Spinal cord (tissue), 10 donors: ENCODE measurements around the gene RBP2. TPM values are rescaled to one million over a fixed set of nuclear protein-coding genes. Genes with fewer than 3 reads are reported as not detected.

ENCODE experiments used
- DNase-seq, 6 donors: peaks; one replicate each; pipeline versions ENCODE4 v3.0.0 to v3.0.0-alpha.2; 2013 to 2015; ENCODE audit warnings: low spot score in 6 of 6, low read depth in 4 of 6
- H3K27ac ChIP-seq: one replicate; pipeline ENCODE4 v1.5.1; 2013; ENCODE audit warnings: low read depth, low read length, control low read depth
- H3K27me3 ChIP-seq: one replicate; pipeline ENCODE4 v1.6.1; 2013; ENCODE audit warnings: low read length; ENCODE audit not compliant: control insufficient read depth, insufficient read depth
- H3K36me3 ChIP-seq: one replicate; pipeline ENCODE4 v1.6.1; 2013; ENCODE audit warnings: low read length; ENCODE audit not compliant: control insufficient read depth, insufficient read depth
- H3K4me1 ChIP-seq: one replicate; pipeline ENCODE4 v1.6.1; 2013; ENCODE audit warnings: low read length; ENCODE audit not compliant: control insufficient read depth, insufficient read depth
- H3K4me3 ChIP-seq: one replicate; pipeline ENCODE4 v1.5.1; 2013; ENCODE audit warnings: low read depth, low read length, control low read depth
- H3K9me3 ChIP-seq: one replicate; pipeline ENCODE4 v1.6.1; 2013; ENCODE audit warnings: low read length; ENCODE audit not compliant: control insufficient read depth, insufficient read depth
- WGBS: methylation state at CpG from one replicate; pipeline ENCODE4 v1.1.5; 2013; ENCODE audit warnings: missing lambda C conversion rate; ENCODE audit not compliant: insufficient coverage; 5-methylcytosine and 5-hydroxymethylcytosine counted together
- polyA plus RNA-seq, 2 donors: library from polyadenylated mRNA; unstranded; fragments of 120-200 nt; gene quantifications; one replicate each; pipeline ENCODE4 v1.2.1, GENCODE V29; 2013; ENCODE audit not compliant: insufficient read length in 2 of 2
- total RNA-seq, 2 donors: library from RNA; depleted of rRNA in 1 of 2; stranded (reverse); fragments of 120-200 nt in 1 of 2; fragments of >200 nt in 1 of 2; gene quantifications; one replicate each; pipeline versions ENCODE4 v1.2.3 to v1.2.4, GENCODE V29; 2013 to 2014
- donor health status: healthy.

Gene RBP2
- total and polyA plus RNA-seq, 4 donors, result 0.23 to 0.38 TPM; not detected in 2

DNA sequence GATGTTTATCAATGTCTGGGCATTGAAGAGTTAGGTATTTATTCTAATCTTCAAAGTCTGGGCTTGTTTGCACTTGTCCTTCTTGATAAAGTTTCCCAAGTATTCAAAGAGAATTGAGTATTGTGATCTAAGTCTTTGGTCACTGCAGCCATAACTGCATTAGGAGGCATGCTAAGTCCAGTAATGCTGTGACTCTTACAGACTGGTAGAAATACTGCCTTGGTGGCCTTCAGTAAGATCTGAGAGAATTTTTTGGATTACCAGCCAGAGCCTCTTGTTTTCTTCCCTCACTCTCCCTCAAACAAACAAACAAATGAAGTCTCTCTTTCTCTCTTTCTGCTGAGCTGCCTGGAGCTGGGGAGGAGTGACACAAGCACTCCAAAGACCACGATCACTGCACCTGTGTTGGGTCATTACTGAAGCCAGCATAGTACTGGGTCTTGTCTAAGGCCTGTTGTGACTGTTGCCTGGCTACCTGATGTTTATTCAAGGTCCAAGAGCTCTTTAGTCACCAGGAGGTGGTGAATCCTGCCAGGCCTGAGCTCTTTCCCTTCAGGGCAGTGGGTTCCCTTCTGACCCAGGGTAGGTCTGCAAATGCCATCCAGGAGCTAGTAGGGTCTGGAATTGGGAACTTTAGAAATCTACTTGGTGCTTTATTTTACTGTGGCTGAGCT, 14.8 kb upstream of the RBP2 start:
- Histone ChIP-seq H3K9me3 (peaks cover 3% of the 10 kb centered on the region), H3K36me3 (no peaks in the 10 kb centered on the region), H3K4me3 (no peak overlapping the region), H3K27ac (no peak overlapping the region), H3K27me3 (no peaks in the 10 kb centered on the region), H3K4me1 (no peaks in the 10 kb centered on the region)
- no CpG with 5 or more reads among the region's 1 CpG for WGBS
- DNase-seq, result no peak

DNA sequence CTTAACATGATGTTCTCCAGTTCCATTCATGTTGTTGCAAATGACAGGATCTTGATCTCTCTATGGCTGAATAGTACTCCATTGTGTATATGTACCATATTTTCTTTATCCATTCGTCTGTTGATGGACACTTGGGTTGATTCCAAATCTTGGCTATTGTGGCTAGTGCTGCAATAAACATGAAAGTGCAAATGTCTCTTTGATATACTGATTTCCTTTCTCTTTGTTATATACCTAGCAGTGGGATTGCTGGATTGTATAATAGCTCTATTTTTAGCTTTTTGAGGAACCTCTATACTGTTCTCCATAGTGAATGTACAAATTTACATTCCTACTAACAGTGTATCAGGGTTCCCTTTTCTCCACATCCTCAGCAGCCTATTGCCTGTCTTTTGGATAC, 5.9 kb upstream of the RBP2 start:
- DNase-seq, result no peak
- Histone ChIP-seq H3K4me3 (no peak overlapping the region), H3K36me3 (peaks cover 2% of the 10 kb centered on the region), H3K27ac (no peak overlapping the region), H3K9me3 (no peaks in the 10 kb centered on the region), H3K27me3 (no peaks in the 10 kb centered on the region), H3K4me1 (no peaks in the 10 kb centered on the region)
- no CpG with 5 or more reads among the region's 1 CpG for WGBS

DNA sequence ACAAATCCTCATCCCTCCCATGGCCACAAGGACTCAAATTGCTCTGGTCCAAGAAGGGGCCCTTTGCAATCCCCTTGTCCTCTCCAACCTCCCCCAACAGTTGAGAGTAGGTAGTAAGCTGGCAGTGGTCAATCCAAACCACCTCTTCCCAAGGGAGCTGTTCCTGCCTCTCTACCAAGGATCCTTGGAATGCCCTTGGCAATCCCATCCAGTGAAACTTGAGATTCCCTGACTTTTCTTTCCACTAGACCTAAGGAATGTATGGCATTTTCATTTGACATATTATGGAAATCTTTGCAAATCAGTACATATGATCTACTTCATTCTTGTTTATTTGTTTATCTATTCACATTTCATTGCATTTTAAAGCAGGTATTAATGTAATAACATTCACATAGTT, 4.8 kb upstream of the RBP2 start:
- DNase-seq, result no peak
- Histone ChIP-seq H3K9me3 (no peaks in the 10 kb centered on the region), H3K36me3 (peaks cover 2% of the 10 kb centered on the region), H3K27me3 (no peaks in the 10 kb centered on the region), H3K4me3 (no peak overlapping the region), H3K4me1 (no peaks in the 10 kb centered on the region), H3K27ac (no peak overlapping the region)

DNA sequence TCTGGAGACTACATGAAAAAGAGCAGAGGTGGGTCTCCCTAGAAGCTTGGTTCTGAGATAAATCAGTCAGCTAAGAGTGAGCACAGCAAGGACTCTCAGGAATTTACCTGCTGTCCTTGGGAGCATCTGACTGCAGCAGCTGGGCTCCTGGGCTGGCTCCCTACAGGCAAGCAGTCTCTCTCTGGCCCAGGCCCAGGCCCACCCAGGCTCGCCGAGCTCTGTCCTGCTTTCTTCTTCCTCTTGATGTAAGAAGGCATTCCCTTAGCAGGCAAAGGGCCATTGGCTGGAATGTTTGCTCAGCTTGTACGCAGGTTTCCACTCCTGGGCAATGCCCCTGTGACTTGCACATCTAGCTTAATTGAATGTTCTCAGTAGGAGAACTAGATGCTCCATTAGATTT, 4.3 kb upstream of the RBP2 start:
- H3K27me3 ChIP-seq, result no peaks in the 10 kb centered on the region
- WGBS, result 100% methylated on average over 3 of the region's 3 CpGs
- no peak for DNase-seq
- H3K9me3 ChIP-seq, result no peaks in the 10 kb centered on the region
- H3K36me3 ChIP-seq, result peaks cover 2% of the 10 kb centered on the region
- H3K4me1 ChIP-seq, result no peaks in the 10 kb centered on the region
- no peak overlapping the region for H3K4me3 ChIP-seq
- no peak overlapping the region for H3K27ac ChIP-seq

DNA sequence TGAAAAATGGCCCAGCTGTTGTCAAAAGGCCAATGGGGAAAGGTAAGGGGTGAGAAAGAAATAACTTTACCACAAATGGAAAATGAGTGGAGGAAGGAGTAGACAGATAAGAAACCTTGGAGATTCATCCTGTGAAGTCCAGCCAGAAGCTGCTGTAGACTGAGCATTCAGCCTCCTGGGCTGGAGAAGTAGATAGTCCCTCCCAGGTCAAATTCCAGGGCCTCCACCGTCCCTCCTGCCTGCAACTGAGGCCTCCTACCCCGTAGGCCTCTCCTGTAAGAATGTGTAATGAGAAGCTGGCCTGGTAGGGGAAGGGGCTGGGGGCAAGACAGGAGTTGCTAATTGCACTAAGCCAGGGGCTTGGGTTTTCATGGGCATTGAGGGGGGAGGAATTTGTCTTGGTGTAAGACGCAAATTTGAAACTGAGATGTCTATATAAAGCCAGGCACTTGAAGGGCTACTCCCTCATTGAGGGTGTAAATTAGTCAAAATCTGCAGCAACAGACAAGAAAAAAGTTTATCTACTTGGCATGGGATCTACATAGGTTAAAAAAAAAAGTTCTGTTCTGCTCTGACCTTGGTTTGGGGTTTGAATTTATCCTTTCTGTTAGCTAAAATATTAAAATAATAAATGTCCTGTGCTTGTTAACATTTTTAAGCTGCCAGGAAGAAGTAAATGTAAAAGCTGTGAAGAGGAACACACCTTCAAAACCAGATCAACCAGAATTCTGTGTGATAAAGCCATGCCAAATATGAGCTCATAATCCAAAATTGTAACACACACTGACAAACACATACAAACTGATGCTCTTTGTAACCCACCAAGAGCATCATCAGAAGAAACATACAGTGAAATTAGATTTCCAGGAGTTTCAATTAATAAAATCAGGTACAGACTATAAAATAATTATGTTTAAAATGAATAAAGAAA, 1.7 kb upstream of the RBP2 start:
- no peak for DNase-seq
- Histone ChIP-seq H3K27ac (no peak overlapping the region), H3K4me3 (no peak overlapping the region), H3K36me3 (peaks cover 2% of the 10 kb centered on the region), H3K9me3 (no peaks in the 10 kb centered on the region), H3K27me3 (no peaks in the 10 kb centered on the region), H3K4me1 (no peaks in the 10 kb centered on the region)
- 71% methylated on average over 1 of the region's 3 CpGs for WGBS

DNA sequence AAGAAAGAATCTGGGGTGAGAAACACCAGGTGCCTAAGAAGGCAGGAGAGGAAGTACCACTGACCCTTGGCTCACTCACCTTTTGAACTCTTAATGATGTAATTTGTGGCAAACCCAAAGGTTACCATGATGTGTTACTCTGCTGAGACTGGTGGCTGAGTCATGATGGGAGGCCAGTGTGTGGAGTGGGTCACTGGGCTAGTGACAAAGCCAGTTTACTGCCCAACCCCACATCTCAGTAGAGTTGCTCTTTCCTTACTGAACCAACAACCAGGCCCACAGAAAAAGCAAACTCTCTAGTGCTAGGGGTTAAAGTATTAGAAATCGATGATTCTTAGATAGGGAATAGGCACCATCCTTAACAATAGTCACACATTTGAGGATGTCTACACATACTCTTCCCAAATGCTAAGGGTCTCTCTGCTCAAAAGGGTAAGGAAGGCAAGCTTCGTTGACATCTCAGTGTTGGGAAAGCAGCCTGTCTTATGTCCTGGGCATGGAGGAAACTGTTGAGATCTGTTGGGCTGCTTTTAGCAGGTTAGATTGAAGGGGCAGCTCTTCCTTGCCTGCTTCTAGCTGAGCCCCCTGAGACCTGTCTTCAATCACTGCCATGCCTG, 3.1 kb downstream of the RBP2 start:
- Histone ChIP-seq H3K4me3 (no peak overlapping the region), H3K4me1 (no peaks in the 10 kb centered on the region), H3K27ac (no peak overlapping the region), H3K36me3 (no peaks in the 10 kb centered on the region), H3K9me3 (no peaks in the 10 kb centered on the region), H3K27me3 (no peaks in the 10 kb centered on the region)
- no CpG with 5 or more reads among the region's 2 CpGs for WGBS
- no peak for DNase-seq

DNA sequence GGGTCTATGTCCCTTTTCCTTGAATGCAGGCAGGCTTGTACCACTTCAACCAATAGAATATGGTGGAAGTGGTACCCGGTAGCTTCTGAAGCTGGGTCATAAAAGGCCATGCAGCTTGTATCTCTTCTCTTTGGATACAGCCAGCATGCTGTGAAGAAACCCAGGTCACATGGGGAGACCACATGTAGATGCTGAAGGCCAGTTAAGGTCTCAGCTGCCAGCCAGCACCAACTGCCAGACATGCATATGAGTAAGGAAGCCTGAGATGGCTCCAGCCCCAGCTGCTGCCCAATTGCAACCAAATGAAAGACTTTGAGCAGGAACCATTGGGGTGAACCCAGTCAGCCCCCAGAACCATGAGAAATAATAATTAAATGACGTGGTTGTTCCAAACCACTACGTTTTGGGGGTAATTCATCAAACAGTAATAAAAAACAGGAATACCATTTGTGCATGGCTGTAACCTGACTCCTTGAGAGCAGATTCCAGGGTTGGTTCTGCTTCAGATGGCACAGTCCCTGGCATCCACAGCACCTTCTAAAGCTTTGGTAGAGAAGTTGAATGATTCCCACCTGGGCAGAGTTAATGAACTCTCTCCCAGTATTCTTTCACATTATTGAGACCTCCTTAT, 3.8 kb downstream of the RBP2 start:
- no peak overlapping the region for H3K27ac ChIP-seq
- 96% methylated on average over 3 of the region's 3 CpGs for WGBS
- H3K4me1 ChIP-seq, result no peaks in the 10 kb centered on the region
- H3K36me3 ChIP-seq, result no peaks in the 10 kb centered on the region
- H3K4me3 ChIP-seq, result no peak overlapping the region
- DNase-seq, result no peak
- no peaks in the 10 kb centered on the region for H3K27me3 ChIP-seq
- H3K9me3 ChIP-seq, result no peaks in the 10 kb centered on the region

DNA sequence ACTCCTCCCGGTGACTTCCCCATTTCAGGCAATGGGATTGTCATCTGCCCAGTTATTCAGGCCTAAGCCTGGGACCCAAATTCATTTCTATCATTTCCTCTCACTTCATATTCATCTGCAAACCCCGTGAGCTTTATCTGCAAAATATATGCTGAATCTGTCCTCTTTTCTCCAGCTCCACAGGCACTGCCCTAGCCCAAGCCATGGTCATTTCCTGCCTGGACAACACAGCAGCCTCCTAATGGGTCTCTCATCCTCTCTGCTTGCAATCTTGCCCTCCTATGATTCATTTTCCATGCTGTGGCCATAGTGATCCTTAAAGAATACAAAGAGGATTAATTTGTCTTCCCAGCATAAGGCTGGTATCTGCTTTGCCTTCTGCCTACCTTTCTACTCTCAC, 6.1 kb downstream of the RBP2 start:
- WGBS, result 96% methylated on average over 2 of the region's 2 CpGs
- Histone ChIP-seq H3K27me3 (no peaks in the 10 kb centered on the region), H3K4me3 (no peak overlapping the region), H3K27ac (no peak overlapping the region), H3K9me3 (no peaks in the 10 kb centered on the region), H3K36me3 (no peaks in the 10 kb centered on the region), H3K4me1 (no peaks in the 10 kb centered on the region)
- DNase-seq, result no peak

DNA sequence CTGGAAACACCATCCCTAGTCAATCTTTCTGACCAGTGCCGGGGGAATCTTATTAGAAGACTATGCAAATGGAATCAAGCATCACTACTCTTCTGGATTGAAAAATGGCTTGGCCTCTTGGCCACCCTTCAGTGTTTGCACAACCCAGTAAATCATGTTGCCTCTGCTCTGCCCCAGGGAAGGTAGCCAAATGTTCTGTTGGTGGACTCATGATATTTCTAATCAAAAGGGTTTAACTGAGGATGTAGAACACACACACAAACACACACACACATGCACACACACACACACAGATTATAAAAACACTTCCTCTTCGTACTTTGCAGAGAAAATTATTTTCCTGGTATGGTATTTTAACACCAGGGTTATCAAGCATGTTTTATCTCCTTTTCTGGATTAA, 7.9 kb downstream of the RBP2 start:
- Histone ChIP-seq H3K4me1 (no peaks in the 10 kb centered on the region), H3K27me3 (no peaks in the 10 kb centered on the region), H3K27ac (no peak overlapping the region), H3K9me3 (no peaks in the 10 kb centered on the region), H3K4me3 (no peak overlapping the region), H3K36me3 (no peaks in the 10 kb centered on the region)
- 83% methylated on average over 1 of the region's 2 CpGs for WGBS
- peak in 1 of 6 donors; percentile 34 for DNase-seq
